ENCODE measurements around the gene CDKAL1. TPM values are rescaled to one million over a fixed set of nuclear protein-coding genes. Genes with fewer than 3 reads are reported as not detected.

The CDKAL1 gene
- total and polyA plus RNA-seq, 2 of the 8 experiments (the other 6 are each of a cell fraction or from before 2014, with no cell fraction given): 8.4 to 24.6 TPM

DNA sequence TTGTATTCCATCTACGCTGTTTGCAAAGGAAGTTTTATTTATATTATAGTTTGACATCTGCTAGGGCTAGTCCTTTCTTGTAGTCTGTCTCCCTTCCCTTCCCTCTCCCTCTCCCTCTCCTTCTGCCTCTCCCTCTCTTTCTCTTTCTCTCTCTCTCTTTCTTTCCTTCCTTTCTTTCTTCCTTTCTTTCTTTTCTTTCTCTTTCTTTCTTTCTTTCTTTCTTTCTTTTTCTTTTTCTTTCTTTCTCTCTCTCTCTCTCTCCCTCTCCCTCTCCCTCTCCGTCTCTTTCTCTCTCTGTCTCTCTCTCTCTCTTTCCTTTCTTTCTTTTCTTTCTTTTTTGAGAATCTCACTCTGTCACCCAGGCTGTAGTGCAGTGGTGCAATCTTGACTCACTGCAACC is 137.8 kb downstream of the CDKAL1 start (continued):
- no peak for TF ChIP-seq SRF (IDR thresholded peaks at IDR 0.05; ENCODE audit: low read depth, low read length)
- TF ChIP-seq GTF2F1 (IDR thresholded peaks at IDR 0.05; ENCODE audit: borderline replicate concordance, low read depth, low read length): no peak
- no peak for TF ChIP-seq NRF1 (IDR thresholded peaks at IDR 0.05; ENCODE audit: low read depth, low read length)
- TF ChIP-seq SUZ12 (IDR thresholded peaks at IDR 0.05; ENCODE audit: low read length): no peak

All from H1 (cell line).